CD4-positive, alpha-beta T cell treated with Interleukin-21 for 1 hour (primary cell): Measurements from ENCODE around the gene TMUB2.

Source experiments
- DNase-seq: peaks from one replicate; pipeline ENCODE4 v3.0.0-alpha.2; 2020

Gene TMUB2

DNA sequence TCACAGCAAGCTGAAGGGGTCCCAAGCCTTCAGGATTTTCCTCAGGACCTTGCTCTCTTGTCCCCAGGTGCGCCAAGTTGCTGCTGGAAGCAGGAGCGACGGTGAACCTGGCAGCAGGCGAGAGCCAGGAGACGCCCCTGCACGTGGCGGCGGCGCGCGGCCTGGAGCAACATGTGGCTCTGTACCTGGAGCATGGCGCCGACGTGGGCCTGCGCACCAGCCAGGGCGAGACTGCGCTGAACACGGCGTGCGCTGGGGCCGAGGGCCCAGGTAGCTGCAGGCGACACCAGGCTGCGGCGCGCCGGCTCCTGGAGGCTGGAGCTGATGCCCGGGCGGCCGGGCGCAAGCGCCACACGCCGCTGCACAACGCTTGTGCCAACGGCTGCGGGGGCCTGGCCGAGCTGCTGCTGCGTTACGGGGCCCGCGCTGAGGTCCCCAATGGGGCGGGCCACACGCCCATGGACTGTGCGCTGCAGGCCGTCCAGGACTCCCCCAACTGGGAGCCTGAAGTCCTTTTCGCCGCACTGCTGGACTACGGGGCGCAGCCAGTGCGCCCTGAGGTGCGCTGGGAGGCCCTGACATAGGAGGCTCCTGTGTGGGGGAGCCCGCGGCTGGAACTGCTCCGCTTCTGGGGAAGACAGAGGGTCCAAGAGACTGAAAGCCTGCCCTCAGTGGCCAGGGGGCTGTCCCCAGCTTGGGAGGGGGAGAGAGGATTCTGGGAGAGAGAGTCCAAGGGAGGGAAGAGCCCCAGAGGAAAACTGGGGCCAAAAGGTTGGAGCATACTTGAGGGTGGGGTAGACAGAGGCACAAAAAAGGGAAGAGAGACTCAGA, 9.9 kb upstream of the TMUB2 start:
- no peak for DNase-seq

- DNase-seq: no peak
These were observed 9.1 kb upstream of the TMUB2 start for GRCh38 chr17:44177640-44178039.

GRCh38 chr17:44178133-44178532, 8.6 kb upstream of the TMUB2 start:
- no peak for DNase-seq

GRCh38 chr17:44183024-44183423, 3.7 kb upstream of the TMUB2 start:
- no peak for DNase-seq

DNA sequence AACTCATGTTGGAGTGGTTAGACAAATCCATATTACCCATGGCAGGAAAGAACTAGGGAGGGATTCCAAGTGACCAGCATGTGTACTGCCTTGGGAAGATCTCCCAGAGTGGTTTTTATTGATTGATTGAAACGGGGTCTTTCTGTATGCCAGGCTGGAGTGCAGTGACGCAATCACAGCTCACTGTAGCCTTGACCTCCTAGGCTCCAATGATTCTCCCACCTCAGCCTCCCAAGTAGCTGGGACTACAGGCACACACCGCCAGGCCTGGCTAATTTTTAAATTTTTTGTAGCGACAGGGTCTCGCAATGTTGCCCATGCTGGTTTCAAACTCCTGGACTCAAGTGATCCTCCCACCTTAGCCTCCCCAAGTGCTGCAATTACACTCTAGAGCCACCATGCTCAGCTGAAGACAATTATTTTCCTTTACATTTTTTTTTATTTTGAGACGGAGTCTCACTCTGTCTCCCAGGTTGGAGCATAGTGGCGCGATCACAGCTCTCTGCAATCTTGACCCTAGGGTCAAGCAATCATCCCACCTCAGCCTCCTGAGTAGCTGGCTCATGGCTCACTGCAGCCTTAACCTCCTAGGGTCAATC, 2.5 kb upstream of the TMUB2 start:
- DNase-seq: no peak

GRCh38 chr17:44187131-44187899, 543 bp downstream of the TMUB2 start:
- peak; percentile 69 for DNase-seq

GRCh38 chr17:44188576-44189403, 2.0 kb downstream of the TMUB2 start:
- DNase-seq: no peak

DNA sequence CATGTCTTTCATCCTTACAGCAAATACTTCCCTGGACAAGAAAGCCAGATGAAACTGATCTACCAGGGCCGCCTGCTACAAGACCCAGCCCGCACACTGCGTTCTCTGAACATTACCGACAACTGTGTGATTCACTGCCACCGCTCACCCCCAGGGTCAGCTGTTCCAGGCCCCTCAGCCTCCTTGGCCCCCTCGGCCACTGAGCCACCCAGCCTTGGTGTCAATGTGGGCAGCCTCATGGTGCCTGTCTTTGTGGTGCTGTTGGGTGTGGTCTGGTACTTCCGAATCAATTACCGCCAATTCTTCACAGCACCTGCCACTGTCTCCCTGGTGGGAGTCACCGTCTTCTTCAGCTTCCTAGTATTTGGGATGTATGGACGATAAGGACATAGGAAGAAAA, 3.7 kb downstream of the TMUB2 start:
- no peak for DNase-seq

- DNase-seq: no peak
These were observed 4.6 kb downstream of the TMUB2 start for GRCh38 chr17:44191369-44191768.

DNA sequence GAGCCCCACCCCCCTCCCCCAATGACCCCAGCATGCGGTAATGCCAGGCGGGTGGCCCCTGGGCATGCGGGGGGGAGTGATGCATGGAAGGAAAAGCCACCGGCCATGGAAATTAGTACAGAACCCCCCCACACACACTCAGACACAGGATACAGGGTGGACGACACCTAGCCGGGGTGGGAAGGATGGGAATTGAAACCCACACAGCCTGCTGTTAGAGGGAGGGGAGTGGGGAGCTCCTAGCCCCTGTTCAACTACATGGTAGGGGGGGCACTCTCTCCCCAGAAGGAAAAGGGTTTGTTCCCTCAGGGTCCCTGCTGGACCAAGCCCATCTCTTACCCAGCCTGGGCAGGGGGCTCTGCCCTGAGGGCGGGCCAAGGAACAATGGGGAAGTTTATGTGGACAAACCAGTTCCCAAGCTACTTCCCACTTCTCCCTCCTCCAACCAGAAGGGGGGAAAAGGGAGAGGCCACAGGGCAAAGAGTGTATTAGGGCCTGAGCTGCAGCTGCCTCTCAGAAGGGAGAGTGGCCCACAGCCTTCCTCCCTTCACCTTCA, 5.2 kb downstream of the TMUB2 start:
- no peak for DNase-seq

- DNase-seq: no peak
These were observed 6.0 kb downstream of the TMUB2 start for GRCh38 chr17:44192750-44193149.

DNA sequence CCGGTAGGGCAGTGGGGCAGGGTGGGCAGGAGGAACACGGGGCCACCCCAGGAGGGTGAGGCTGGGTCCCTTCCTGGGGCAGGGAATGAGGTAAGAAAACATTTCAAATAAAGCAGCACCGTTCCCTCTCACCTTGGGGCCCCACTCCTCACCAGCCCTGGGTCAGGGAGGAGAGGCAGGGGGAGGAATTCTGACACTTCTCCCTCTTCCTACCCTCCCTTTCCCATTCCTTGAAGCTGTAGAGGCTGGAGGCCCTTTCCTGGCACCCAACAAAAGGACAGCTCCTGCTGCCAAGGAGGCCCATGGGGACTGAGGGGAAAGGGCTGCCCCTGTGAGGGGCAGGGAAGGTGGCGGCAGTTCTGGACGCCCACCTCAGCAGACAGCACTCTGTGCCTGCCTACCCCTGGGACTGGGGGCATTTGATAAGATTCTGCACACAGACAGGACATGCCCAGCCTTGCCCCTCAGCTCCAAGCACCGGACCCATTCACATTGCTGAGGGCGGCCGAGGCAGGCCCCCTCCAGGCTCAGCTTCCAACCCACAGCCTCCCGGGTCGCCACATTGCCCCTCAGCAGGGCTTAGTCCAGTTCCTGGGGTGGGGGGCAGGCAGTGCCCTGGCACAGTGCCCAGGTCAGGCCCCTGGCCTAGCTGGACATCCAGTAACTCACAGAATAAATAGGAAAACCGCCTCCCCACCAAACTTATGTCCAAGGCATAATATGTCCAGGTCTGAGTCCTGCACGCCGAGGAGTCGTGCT, 6.7 kb downstream of the TMUB2 start:
- no peak for DNase-seq

- DNase-seq: no peak
These were observed 10.3 kb downstream of the TMUB2 start for GRCh38 chr17:44197107-44197506.

- DNase-seq: peak; percentile 81
These were observed 11.4 kb downstream of the TMUB2 start for GRCh38 chr17:44197980-44198720.

DNA sequence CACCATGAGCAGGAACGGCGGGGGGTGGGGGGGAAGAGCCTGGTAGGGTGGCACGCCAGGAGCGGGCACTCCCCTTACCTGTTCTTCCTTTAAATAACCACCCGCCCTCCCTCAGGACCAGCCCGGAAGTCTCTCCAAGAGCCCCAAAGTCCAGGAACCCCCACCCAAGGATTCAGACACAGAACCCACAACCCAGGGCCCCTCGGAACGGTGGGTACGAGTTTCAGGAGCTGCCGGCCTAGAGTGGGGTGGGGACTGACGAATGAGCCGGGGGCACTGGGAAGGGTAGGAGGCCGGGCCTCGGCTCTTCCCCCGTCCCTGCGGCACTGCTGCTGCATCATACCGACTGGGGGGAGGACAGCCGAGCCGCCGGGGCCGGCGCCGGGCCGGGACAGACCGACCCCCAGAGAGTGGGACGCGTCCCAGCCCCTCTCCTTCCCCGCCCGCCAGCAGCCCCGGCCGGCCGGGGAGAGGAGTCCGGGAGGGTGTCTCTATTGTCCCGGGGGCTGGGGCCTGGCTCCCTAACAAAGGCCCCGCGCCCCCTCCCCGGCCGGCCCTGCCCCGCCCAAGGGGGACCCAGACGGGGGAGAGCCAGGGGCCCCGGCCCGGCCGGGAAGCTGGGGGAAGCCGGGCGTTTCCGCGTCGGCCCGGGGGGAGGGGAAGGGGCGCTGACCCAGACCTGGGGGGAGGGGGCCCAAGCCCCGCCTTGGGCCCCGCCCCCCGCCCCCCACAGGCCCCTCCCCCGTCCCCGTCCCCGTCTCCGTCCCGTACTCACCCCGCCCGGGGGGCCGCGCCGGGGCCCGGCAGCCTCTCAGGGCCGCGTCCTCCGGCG, 12.2 kb downstream of the TMUB2 start:
- DNase-seq: peak; percentile 66

DNA sequence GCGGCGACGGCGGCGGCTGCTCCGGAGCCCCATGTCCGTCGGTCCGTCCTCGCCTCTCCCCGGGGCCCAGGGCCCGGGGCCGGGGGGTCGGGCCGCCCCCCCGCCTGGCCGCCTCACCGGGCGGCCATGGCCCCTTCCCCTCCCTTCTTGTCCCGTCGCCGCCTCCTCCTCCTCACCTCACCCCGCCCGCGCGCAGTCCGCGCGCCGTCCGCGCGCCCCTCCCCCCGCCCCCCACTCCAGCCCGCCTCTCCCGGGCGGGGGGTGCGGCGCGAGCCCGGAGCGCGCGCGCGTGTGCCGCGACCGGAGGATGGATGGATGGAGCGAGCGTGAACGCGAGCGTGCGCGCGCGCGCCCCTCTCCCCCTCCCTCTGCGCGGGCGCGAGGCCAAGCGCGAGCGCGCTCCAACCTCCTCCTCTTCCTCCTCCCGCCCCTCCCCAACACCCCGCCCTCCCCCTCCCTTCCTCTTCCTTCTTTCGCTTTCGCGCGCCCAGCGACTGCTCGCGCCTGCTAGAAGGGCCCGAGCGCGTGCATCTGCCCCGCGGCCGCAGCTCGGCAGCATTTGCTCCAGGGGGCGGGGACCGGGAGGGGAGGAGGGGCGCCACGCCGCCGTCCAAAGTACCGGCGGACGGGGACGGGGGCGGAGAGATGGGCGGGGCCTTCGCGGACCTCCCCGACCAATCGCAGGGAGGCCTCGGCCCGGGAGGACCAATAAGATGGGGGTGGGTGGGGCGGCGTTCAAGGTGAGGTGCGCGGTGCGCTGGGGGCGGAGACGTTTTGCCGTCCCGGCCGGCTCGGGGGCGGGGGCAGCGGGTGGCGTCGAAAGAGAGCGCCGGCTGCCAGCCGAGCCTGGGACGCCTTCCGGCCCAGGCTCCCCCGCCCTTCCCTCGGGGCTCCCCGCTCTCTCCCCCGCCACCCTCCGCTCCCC, 13.0 kb downstream of the TMUB2 start, which contains the start of gene ATXN7L3:
TSS of gene ATXN7L3 (minus strand) at position 332 of the 925 bp plus-strand sequence. CDS start 1,814 bp downstream, outside the sequence.
- DNase-seq: peak; percentile 100

- DNase-seq: no peak
These were observed 13.8 kb downstream of the TMUB2 start for GRCh38 chr17:44200478-44201155.

- DNase-seq: no peak
These were observed 16.0 kb downstream of the TMUB2 start for GRCh38 chr17:44202756-44203155.
